Fibroblast of lung (primary cell): Measurements from ENCODE around the gene TUBG2. TPM values are rescaled to one million over a fixed set of nuclear protein-coding genes. Genes with fewer than 3 reads are reported as not detected.

Source experiments
- DNase-seq, 2 donors: peaks; one replicate each; pipeline versions ENCODE4 v3.0.0 to v3.0.0-alpha.2; 2010; ENCODE audit warnings: low read depth in 2 of 2
- H2AFZ ChIP-seq: 2 replicates; pipeline ENCODE4 v1.5.1; 2012; ENCODE audit warnings: low read length, control low read depth, inconsistent platforms
- H3K27ac ChIP-seq: 2 replicates; pipeline ENCODE4 v1.5.1; 2011; ENCODE audit warnings: low read length, control low read depth; ENCODE audit not compliant: insufficient read depth
- H3K27me3 ChIP-seq: 2 replicates; pipeline ENCODE4 v1.5.1; 2011; ENCODE audit warnings: mild to moderate bottlenecking, low read length; ENCODE audit not compliant: control insufficient read depth, insufficient read depth
- H3K36me3 ChIP-seq: 2 replicates; pipeline ENCODE4 v1.5.1; 2011; ENCODE audit warnings: low read length; ENCODE audit not compliant: control insufficient read depth, insufficient read depth
- H3K4me1 ChIP-seq: 2 replicates; pipeline ENCODE4 v1.5.1; 2011; ENCODE audit warnings: low read length; ENCODE audit not compliant: control insufficient read depth, insufficient read depth; ENCODE audit errors: extremely low read depth
- H3K4me2 ChIP-seq: 2 replicates; pipeline ENCODE4 v1.5.1; 2011; ENCODE audit warnings: low read length, control low read depth; ENCODE audit not compliant: insufficient read depth; ENCODE audit errors: extremely low read depth
- H3K4me3 ChIP-seq, 4 experiments: fragments of 200-600 bp in 1 of 4; sonication (generic) in 1 of 4; replicated peaks in 1 of 4; 2 replicates each; pipeline ENCODE4 v1.5.1; 2011 to 2016; ENCODE audit warnings: low read length in 4 of 4, low read depth in 3 of 4, mild to moderate bottlenecking in 3 of 4, control low read depth in 2 of 4, inconsistent platforms in 1 of 4, mixed read lengths in 1 of 4; ENCODE audit not compliant: insufficient read depth in 1 of 4; ENCODE audit errors: control extremely low read depth in 1 of 4
- H3K79me2 ChIP-seq: 2 replicates; pipeline ENCODE4 v1.5.1; 2012; ENCODE audit warnings: mild to moderate bottlenecking, low read length, inconsistent platforms; ENCODE audit not compliant: control insufficient read depth, insufficient read depth
- H3K9ac ChIP-seq: 2 replicates; pipeline ENCODE4 v1.5.1; 2011; ENCODE audit warnings: mild to moderate bottlenecking, low read length, control low read depth; ENCODE audit not compliant: insufficient read depth
- H3K9me3 ChIP-seq: 2 replicates; pipeline ENCODE4 v1.5.1; 2012; ENCODE audit warnings: low read depth, low read length; ENCODE audit not compliant: control insufficient read depth, insufficient read depth
- H4K20me1 ChIP-seq: 2 replicates; pipeline ENCODE4 v1.5.1; 2011; ENCODE audit warnings: low read length; ENCODE audit not compliant: control insufficient read depth, insufficient read depth; ENCODE audit errors: extremely low read depth
- CTCF ChIP-seq, 2 donors: IDR thresholded peaks in 1 of 2; conservative IDR thresholded peaks in 1 of 2; 1 replicate in 1 of 2; 2 replicates in 1 of 2; pipeline ENCODE4 v1.5.1; 2011 to 2012; ENCODE audit warnings: low read length in 2 of 2, control low read depth in 1 of 2, inconsistent platforms in 1 of 2, low read depth in 1 of 2, mild to moderate bottlenecking in 1 of 2
- EZH2 ChIP-seq: IDR thresholded peaks from 2 replicates; pipeline ENCODE4 v1.5.1; 2012; ENCODE audit warnings: low read length, control low read depth, mild to moderate bottlenecking; ENCODE audit errors: missing control alignments
- polyA plus RNA-seq, 2 donors: library from polyadenylated mRNA; depleted of rRNA in 1 of 2; stranded (reverse) in 1 of 2; unstranded in 1 of 2; fragments of >200 nt; gene quantifications; 2 replicates each; pipeline ENCODE4 v1.2.1, GENCODE V29; 2011 to 2012; ENCODE audit warnings: missing spikeins in 1 of 2
- total RNA-seq: library from RNA; depleted of rRNA; stranded (reverse); fragments of >200 nt; gene quantifications from 2 replicates; pipeline ENCODE4 v1.2.1, GENCODE V29; 2014

TUBG2 gene
- total and polyA plus RNA-seq, 2 donors (not counting 1 experiment from before 2014, with no cell fraction given) = 11.6 to 13.5 TPM

DNA sequence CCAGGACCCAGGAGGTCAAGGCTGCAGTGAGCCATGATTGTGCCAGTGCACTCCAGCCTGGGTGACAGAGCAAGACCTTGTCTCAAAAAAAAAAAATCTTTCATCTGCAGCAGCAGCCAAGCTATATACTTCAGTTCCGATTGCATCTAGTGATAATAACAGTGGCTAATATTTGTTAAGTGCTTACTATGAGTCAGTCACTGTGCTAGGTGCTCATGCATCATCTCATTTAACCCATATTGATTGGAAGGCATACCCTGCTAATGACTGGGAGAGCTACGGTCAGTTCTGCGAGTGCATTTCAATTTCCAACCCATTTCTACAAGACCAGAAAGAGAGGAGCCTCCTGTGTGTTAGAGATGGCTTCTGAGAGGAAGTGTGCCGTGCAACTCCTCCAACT, 7.7 kb upstream of the TUBG2 start:
- no peak overlapping the region for H3K27ac ChIP-seq
- no peaks in the 10 kb centered on the region for H3K27me3 ChIP-seq
- H3K4me1 ChIP-seq = peaks cover 6% of the 10 kb centered on the region
- H3K79me2 ChIP-seq = no peaks in the 10 kb centered on the region
- no peak overlapping the region for H3K4me3 ChIP-seq
- H3K36me3 ChIP-seq = no peaks in the 10 kb centered on the region
- DNase-seq = no peak
- H3K9ac ChIP-seq = no peak overlapping the region
- no peak overlapping the region for H2AFZ ChIP-seq
- no peaks in the 10 kb centered on the region for H4K20me1 ChIP-seq
- no peak for TF ChIP-seq EZH2
- TF ChIP-seq CTCF (conservative IDR thresholded peaks at IDR 0.05 in 1 of 2, IDR thresholded peaks at IDR 0.05 in 1 of 2; ENCODE audit: low read depth in 1 of 2, low read length in 2 of 2) = no peak
- no peak overlapping the region for H3K4me2 ChIP-seq
- H3K9me3 ChIP-seq = no peaks in the 10 kb centered on the region

- peak overlapping the region; percentile 43 for H3K9ac ChIP-seq
- H3K4me1 ChIP-seq = peaks cover 6% of the 10 kb centered on the region
- no peaks in the 10 kb centered on the region for H4K20me1 ChIP-seq
- H3K27me3 ChIP-seq = no peaks in the 10 kb centered on the region
- no peaks in the 10 kb centered on the region for H3K9me3 ChIP-seq
- no peaks in the 10 kb centered on the region for H3K79me2 ChIP-seq
- H3K36me3 ChIP-seq = no peaks in the 10 kb centered on the region
- TF ChIP-seq EZH2 (no peak), CTCF (conservative IDR thresholded peaks at IDR 0.05 in 1 of 2, IDR thresholded peaks at IDR 0.05 in 1 of 2; ENCODE audit: low read depth in 1 of 2, low read length in 2 of 2) (no peak)
- no peak overlapping the region for H3K27ac ChIP-seq
- peak overlapping the region; percentile 25 to 50 (median 37) for H3K4me3 ChIP-seq
- peak overlapping the region; percentile 91 for H2AFZ ChIP-seq
- H3K4me2 ChIP-seq = peak overlapping the region; percentile 86
- DNase-seq = peak; percentile 73 to 78
These were observed 5.6 kb upstream of the TUBG2 start for GRCh38 chr17:42653179-42654124.

GRCh38 chr17:42655528-42655927, 3.6 kb upstream of the TUBG2 start:
- no peak overlapping the region for H3K9ac ChIP-seq

More at GRCh38 chr17:42655528-42655927, 3.6 kb upstream of the TUBG2 start:
- Histone ChIP-seq H3K4me3 (no peak overlapping the region), H3K36me3 (no peaks in the 10 kb centered on the region), H3K27me3 (no peaks in the 10 kb centered on the region), H3K9me3 (no peaks in the 10 kb centered on the region), H3K4me1 (peaks cover 10% of the 10 kb centered on the region), H3K27ac (no peak overlapping the region), H3K4me2 (no peak overlapping the region), H3K79me2 (no peaks in the 10 kb centered on the region), H2AFZ (no peak overlapping the region), H4K20me1 (no peaks in the 10 kb centered on the region)
- TF ChIP-seq CTCF (conservative IDR thresholded peaks at IDR 0.05 in 1 of 2, IDR thresholded peaks at IDR 0.05 in 1 of 2; ENCODE audit: low read depth in 1 of 2, low read length in 2 of 2) (no peak), EZH2 (no peak)
- peak; percentile 74 to 88 for DNase-seq
